Stimulated activated CD4-positive, alpha-beta T cell treated with anti-CD3 and anti-CD28 coated beads, TNF-alpha, amount 100 ng/mL, for 24 hours (primary cell): ENCODE data around the gene SAG.
"Not testable (repeated sequence)": the region's sequence is repeated elsewhere in the genome, so short reads cannot be mapped to it uniquely, and the experiment has no call there.

ENCODE experiments used
- DNase-seq, 3 experiments: peaks; one replicate each; pipeline ENCODE4 v3.0.0-alpha.2; 2020; ENCODE audit warnings: low read depth in 3 of 3

Gene SAG

GRCh38 chr2:233331536-233331935 is 23.9 kb downstream of the SAG start:
- peak; percentile 38 to 48 (median 43) for DNase-seq

GRCh38 chr2:233332125-233332524 is 24.5 kb downstream of the SAG start:
- no peak for DNase-seq

- no peak for DNase-seq
Measured at GRCh38 chr2:233334915-233335314, 27.3 kb downstream of the SAG start.

GRCh38 chr2:233336091-233336490 is 28.5 kb downstream of the SAG start:
- not testable (repeated sequence) for DNase-seq

- no peak for DNase-seq
Measured at GRCh38 chr2:233336541-233336940, 28.9 kb downstream of the SAG start.

- no peak for DNase-seq
Measured at GRCh38 chr2:233338046-233338445, 30.4 kb downstream of the SAG start.

GRCh38 chr2:233338812-233339368 is 31.3 kb downstream of the SAG start:
- no peak for DNase-seq

GRCh38 chr2:233339427-233339826 is 31.8 kb downstream of the SAG start:
- DNase-seq = no peak

GRCh38 chr2:233341296-233341695 is 33.7 kb downstream of the SAG start:
- DNase-seq = no peak

- no peak for DNase-seq
Measured at GRCh38 chr2:233342301-233342700, 34.7 kb downstream of the SAG start.

- no peak for DNase-seq
Measured at GRCh38 chr2:233343171-233343705, 35.6 kb downstream of the SAG start.

- no peak for DNase-seq
Measured at GRCh38 chr2:233346376-233346775, 38.8 kb downstream of the SAG start.

- no peak for DNase-seq
Measured at GRCh38 chr2:233346930-233347329, 39.3 kb downstream of the SAG start.

GRCh38 chr2:233349005-233349998 is 41.7 kb downstream of the SAG start:
- no peak for DNase-seq

- DNase-seq = no peak
Measured at GRCh38 chr2:233350708-233351107, 43.1 kb downstream of the SAG start.

GRCh38 chr2:233351423-233351822 is 43.8 kb downstream of the SAG start:
- DNase-seq = no peak

- no peak for DNase-seq
Measured at GRCh38 chr2:233352141-233352842, 44.7 kb downstream of the SAG start.

- no peak for DNase-seq
Measured at GRCh38 chr2:233353101-233353768, 45.6 kb downstream of the SAG start.

GRCh38 chr2:233353769-233354499 is 46.3 kb downstream of the SAG start, which contains the start of gene DGKD:
DGKD (plus strand) TSS chr2:233354494; CDS start chr2:233354519, 25 bp downstream.
- peak; percentile 45 to 70 (median 59) for DNase-seq

GRCh38 chr2:233354500-233354924 is 46.9 kb downstream of the SAG start:
- DNase-seq = no peak
